Vagina (tissue), 2 donors: ENCODE results near the gene SPTBN4. TPM values are rescaled to one million over a fixed set of nuclear protein-coding genes. Genes with fewer than 3 reads are reported as not detected.
A peak's percentile ranks its signal among the peaks of the same experiment; 100 is the strongest.

ENCODE experiments used
- DNase-seq, 2 donors: peaks; one replicate each; pipeline ENCODE4 v3.0.0-alpha.2; 2017; ENCODE audit errors: extremely low spot score in 2 of 2
- H3K27ac ChIP-seq: fragments of 200-600 bp; sonication (generic); one replicate; pipeline ENCODE4 v1.5.1; 2019
- H3K27me3 ChIP-seq: fragments of 200-600 bp; sonication (generic); one replicate; pipeline ENCODE4 v1.5.1; 2019
- H3K36me3 ChIP-seq, 2 donors: fragments of 200-600 bp; sonication (generic); one replicate each; pipeline ENCODE4 v1.5.1; 2017 to 2019
- H3K4me1 ChIP-seq: fragments of 200-600 bp; sonication (generic); one replicate; pipeline ENCODE4 v1.5.1; 2019
- H3K4me3 ChIP-seq, 2 donors: fragments of 200-600 bp; sonication (generic); 1 replicate in 1 of 2; 2 replicates in 1 of 2; pipeline ENCODE4 v1.5.1; 2016 to 2019
- H3K9me3 ChIP-seq: fragments of 200-600 bp; sonication (generic); one replicate; pipeline ENCODE4 v1.5.1; 2019
- POLR2A ChIP-seq, 2 donors: fragments of 450-650 bp; IDR thresholded peaks; one replicate each; pipeline ENCODE4 v1.6.1; 2017; ENCODE audit warnings: antibody characterized with exemption in 2 of 2, mild to moderate bottlenecking in 2 of 2, moderate library complexity in 2 of 2
- POLR2AphosphoS5 ChIP-seq, 2 donors: sonication (generic); formaldehyde crosslinking; IDR thresholded peaks; one replicate each; pipeline ENCODE4 v1.9.0; 2017; ENCODE audit warnings: antibody characterized with exemption in 2 of 2, mild to moderate bottlenecking in 2 of 2, low read depth in 1 of 2; ENCODE audit not compliant: insufficient read depth in 1 of 2
- intact Hi-C: fragments of 100-400 bp; cut with DNase I; formaldehyde crosslinking; loops from one replicate; pipeline ENCODE4 v1.15.1; 2023
- total RNA-seq: library from RNA; depleted of rRNA; stranded (reverse); fragments of >200 nt; gene quantifications from one replicate; pipeline ENCODE4 v1.2.3, GENCODE V29; 2016
- TF ChIP-seq, protein P1 (sequence below), 3 experiments: fragments of 450-650 bp in 2 of 3; fragments of 200-600 bp in 1 of 3; sonication (generic) in 1 of 3; IDR thresholded peaks; one replicate each; pipeline ENCODE4 v1.5.1; 2017 to 2019; ENCODE audit warnings: antibody characterized with exemption in 3 of 3, mild to moderate bottlenecking in 2 of 3, moderate library complexity in 2 of 3

SPTBN4 gene
- total RNA-seq, 1 donor from 2014 or later, result 1.7 TPM

DNA sequence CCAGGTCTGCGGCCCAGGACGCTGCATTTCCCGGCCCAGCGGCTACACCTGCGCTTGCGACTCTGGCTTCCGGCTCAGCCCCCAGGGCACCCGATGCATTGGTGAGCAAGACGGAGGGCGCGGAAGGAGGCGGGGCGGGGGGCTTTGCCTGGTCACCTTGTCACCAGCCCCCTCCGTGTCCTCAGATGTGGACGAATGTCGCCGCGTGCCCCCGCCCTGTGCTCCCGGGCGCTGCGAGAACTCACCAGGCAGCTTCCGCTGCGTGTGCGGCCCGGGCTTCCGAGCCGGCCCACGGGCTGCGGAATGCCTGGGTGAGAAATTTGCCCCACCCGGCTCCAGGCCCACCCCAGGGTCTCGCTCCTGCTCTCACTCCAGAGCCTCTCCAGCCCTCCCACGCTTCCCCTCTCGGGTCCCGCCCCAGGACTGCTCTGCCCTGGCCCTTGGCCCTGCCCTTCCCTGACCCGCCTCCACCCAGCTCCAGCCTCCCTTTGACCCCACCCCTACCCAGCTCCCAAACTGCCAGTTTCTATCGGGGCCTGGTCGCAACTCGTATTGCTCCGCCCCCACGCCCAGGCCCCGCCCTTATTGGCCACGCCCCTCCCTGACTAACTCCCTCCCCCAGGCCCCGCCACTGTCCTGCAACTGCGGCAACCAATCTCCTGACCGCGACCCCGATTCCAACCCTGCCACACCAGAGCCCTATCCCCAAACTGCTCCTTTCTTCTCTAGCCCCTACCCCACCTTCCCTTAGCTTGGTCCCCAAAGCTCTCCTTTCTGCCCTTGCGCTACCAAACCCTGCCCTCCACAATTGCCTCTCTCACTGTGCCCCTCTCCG, 143.0 kb downstream of the SPTBN4 start:
- H3K9me3 ChIP-seq, result no peaks in the 10 kb centered on the region
- H3K36me3 ChIP-seq, result no peaks in the 10 kb centered on the region
- intact Hi-C loops, result loop anchor here (10.0 kb wide), 1 partner anchor 175 kb away; no protein-coding TSS in a partner anchor
- TF ChIP-seq, protein P1, sequence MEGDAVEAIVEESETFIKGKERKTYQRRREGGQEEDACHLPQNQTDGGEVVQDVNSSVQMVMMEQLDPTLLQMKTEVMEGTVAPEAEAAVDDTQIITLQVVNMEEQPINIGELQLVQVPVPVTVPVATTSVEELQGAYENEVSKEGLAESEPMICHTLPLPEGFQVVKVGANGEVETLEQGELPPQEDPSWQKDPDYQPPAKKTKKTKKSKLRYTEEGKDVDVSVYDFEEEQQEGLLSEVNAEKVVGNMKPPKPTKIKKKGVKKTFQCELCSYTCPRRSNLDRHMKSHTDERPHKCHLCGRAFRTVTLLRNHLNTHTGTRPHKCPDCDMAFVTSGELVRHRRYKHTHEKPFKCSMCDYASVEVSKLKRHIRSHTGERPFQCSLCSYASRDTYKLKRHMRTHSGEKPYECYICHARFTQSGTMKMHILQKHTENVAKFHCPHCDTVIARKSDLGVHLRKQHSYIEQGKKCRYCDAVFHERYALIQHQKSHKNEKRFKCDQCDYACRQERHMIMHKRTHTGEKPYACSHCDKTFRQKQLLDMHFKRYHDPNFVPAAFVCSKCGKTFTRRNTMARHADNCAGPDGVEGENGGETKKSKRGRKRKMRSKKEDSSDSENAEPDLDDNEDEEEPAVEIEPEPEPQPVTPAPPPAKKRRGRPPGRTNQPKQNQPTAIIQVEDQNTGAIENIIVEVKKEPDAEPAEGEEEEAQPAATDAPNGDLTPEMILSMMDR (IDR thresholded peaks at IDR 0.05), result no peak
- TF ChIP-seq POLR2A (IDR thresholded peaks at IDR 0.05) (peak in 1 of 2 donors; percentile 11), POLR2AphosphoS5 (IDR thresholded peaks at IDR 0.05; ENCODE audit: insufficient read depth in 1 of 2, low read depth in 1 of 2) (peak in 1 of 2 donors; percentile 78)
- H3K4me3 ChIP-seq, result peak overlapping the region; percentile 39 to 48
- H3K27me3 ChIP-seq, result no peaks in the 10 kb centered on the region
- DNase-seq, result peak in 1 of 2 donors; percentile 95
- peaks cover 82% of the 10 kb centered on the region for H3K4me1 ChIP-seq
- H3K27ac ChIP-seq, result peak overlapping the region; percentile 88

DNA sequence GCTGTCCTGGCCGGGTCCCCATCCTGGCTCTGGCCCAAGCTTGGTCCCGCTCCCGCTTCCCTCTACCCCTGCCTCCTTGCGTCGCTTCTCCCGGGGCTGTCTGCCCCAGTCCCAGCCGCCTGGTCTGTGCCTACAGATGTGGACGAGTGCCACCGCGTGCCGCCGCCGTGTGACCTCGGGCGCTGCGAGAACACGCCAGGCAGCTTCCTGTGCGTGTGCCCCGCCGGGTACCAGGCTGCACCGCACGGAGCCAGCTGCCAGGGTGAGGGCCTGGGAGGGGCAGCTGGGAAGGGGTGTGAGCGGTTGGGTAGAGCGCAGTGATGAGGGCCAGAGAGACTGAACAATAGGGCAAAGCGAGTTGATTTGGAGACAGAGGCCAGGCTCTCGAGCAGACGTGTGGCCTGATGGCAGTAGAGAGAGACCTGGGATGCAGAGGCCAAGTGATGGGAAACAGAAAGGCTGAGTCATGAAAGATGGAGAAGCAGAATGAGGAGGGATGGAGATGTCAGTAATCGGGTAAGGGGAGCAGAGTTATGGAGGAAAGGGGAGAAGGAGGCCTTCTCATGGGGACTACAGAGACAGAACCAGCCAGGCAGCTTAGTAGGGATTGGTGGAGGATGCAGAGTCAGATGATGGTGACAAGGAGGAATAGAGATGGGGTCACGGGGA, 143.7 kb downstream of the SPTBN4 start:
- DNase-seq, result no peak
- H3K9me3 ChIP-seq, result no peaks in the 10 kb centered on the region
- intact Hi-C loops, result no loop called here
- no peaks in the 10 kb centered on the region for H3K36me3 ChIP-seq
- TF ChIP-seq POLR2A (IDR thresholded peaks at IDR 0.05) (no peak), POLR2AphosphoS5 (IDR thresholded peaks at IDR 0.05; ENCODE audit: insufficient read depth in 1 of 2, low read depth in 1 of 2) (peak in 1 of 2 donors; percentile 15)
- H3K4me3 ChIP-seq, result peak overlapping the region; percentile 30 to 48
- no peaks in the 10 kb centered on the region for H3K27me3 ChIP-seq
- H3K27ac ChIP-seq, result peak overlapping the region; percentile 88
- H3K4me1 ChIP-seq, result peaks cover 82% of the 10 kb centered on the region

DNA sequence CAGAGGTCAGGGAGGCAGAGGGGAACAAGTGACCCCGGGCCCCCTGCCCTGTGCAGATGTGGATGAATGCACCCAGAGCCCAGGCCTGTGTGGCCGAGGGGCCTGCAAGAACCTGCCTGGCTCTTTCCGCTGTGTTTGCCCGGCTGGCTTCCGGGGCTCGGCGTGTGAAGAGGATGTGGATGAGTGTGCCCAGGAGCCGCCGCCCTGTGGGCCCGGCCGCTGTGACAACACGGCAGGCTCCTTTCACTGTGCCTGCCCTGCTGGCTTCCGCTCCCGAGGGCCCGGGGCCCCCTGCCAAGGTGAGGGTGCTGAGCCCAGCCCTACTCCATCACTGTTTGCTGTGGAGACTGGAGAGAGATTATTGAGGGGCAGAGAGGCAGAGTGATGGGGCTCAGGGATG, 144.3 kb downstream of the SPTBN4 start:
- TF ChIP-seq, protein P1 (IDR thresholded peaks at IDR 0.05), result no peak
- no peak for TF ChIP-seq POLR2A (IDR thresholded peaks at IDR 0.05)
- no peak for TF ChIP-seq POLR2AphosphoS5 (IDR thresholded peaks at IDR 0.05; ENCODE audit: insufficient read depth in 1 of 2, low read depth in 1 of 2)
- DNase-seq, result no peak
- Histone ChIP-seq H3K4me3 (peak overlapping the region in 1 of 2 donors; percentile 30), H3K27me3 (no peaks in the 10 kb centered on the region), H3K27ac (peak overlapping the region; percentile 88), H3K4me1 (peaks cover 82% of the 10 kb centered on the region), H3K36me3 (no peaks in the 10 kb centered on the region), H3K9me3 (no peaks in the 10 kb centered on the region)
- intact Hi-C loops, result no loop called here

DNA sequence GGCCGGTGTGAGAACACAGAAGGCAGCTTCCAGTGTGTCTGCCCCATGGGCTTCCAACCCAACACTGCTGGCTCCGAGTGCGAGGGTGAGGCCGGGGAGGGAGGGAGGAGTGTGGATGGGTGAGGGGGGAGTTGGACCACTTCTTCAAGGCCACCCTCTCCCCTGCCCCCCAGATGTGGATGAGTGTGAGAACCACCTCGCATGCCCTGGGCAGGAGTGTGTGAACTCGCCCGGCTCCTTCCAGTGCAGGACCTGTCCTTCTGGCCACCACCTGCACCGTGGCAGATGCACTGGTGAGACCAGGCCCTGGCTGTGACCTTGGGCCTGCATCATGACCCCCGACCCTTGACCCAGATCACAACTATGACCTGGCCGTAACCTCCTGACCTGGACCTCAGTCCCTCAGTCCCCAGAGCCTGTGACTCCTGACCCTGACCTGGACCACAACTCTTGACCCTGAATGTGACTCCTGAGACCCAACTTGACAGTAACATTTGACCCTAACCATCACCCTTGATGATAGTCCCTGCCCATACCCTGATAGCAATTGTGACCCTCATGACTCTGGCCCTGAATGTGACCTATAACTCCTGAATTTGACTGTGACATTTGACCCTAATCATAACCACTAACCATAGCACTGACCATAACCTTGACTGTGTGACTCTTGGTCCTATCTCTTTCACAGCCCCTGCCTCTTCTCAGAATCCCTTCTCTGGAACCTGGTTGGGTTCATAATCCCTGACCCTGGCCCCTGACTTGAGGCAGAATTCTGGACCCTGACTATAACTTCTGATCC, 145.3 kb downstream of the SPTBN4 start:
- DNase-seq, result no peak
- Histone ChIP-seq H3K27ac (peak overlapping the region; percentile 88), H3K36me3 (no peaks in the 10 kb centered on the region), H3K4me1 (peaks cover 75% of the 10 kb centered on the region), H3K9me3 (no peaks in the 10 kb centered on the region), H3K4me3 (no peak overlapping the region), H3K27me3 (no peaks in the 10 kb centered on the region)
- no peak for TF ChIP-seq POLR2AphosphoS5 (IDR thresholded peaks at IDR 0.05; ENCODE audit: insufficient read depth in 1 of 2, low read depth in 1 of 2)
- intact Hi-C loops, result no loop called here

DNA sequence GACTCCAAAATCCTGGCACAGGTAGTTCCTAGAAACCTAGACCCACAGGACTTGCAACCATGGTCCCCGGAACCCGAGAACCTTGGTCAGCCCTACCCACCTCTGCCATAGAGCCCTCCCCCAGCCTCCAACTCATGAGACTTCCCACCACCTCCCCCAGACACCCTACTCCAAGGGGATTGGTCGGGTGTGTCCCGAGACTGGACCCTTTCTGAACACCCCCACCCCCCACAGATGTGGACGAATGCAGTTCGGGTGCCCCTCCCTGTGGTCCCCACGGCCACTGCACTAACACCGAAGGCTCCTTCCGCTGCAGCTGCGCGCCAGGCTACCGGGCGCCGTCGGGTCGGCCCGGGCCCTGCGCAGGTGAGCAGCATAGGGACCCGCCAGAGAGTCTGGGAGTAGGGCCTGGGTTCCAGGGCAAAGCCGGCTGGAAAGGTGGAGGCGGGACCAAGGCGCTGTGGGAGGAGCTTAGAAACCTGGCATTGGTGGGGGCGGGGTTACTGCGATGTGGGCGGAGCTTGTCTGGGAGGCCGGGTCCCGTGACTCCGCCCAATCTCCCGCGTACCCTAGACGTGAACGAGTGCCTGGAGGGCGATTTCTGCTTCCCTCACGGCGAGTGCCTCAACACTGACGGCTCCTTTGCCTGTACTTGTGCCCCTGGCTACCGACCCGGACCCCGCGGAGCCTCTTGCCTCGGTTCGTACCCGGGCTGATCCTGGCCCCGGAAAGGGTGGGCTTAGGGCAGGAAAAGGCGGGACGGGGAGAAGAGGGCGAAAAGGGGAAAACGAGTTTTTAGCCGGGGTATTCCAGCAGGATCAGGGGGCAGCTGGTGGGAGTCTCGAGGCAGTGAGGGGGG, 146.3 kb downstream of the SPTBN4 start:
- H3K27me3 ChIP-seq, result no peaks in the 10 kb centered on the region
- no peaks in the 10 kb centered on the region for H3K36me3 ChIP-seq
- H3K4me1 ChIP-seq, result peaks cover 66% of the 10 kb centered on the region
- peak overlapping the region; percentile 84 for H3K27ac ChIP-seq
- no peak for TF ChIP-seq POLR2A (IDR thresholded peaks at IDR 0.05)
- TF ChIP-seq POLR2AphosphoS5 (IDR thresholded peaks at IDR 0.05; ENCODE audit: insufficient read depth in 1 of 2, low read depth in 1 of 2), result no peak
- TF ChIP-seq, protein P1 (IDR thresholded peaks at IDR 0.05), result no peak
- DNase-seq, result no peak
- intact Hi-C loops, result no loop called here
- peak overlapping the region; percentile 53 to 62 for H3K4me3 ChIP-seq
- H3K9me3 ChIP-seq, result no peaks in the 10 kb centered on the region
